CD4-positive, alpha-beta T cell treated with Interleukin-6 for 4 hours (primary cell): Measurements from ENCODE around the gene RAB6C.
"Not testable (repeated sequence)": the region's sequence is repeated elsewhere in the genome, so short reads cannot be mapped to it uniquely, and the experiment has no call there.

ENCODE experiments used
- DNase-seq: peaks from one replicate; pipeline ENCODE4 v3.0.0-alpha.2; 2020; ENCODE audit warnings: mixed read lengths

Gene RAB6C

GRCh38 chr2:129979629-129980155 lies at the start of gene RAB6C:
TSS of gene RAB6C (plus strand) at chr2:129979666. CDS start at chr2:129980116, 450 bp downstream.
- not testable (repeated sequence) for DNase-seq

GRCh38 chr2:129930451-129930850 lies 49.0 kb upstream of the RAB6C start:
- DNase-seq: no peak

GRCh38 chr2:129933387-129933786 lies 46.1 kb upstream of the RAB6C start:
- DNase-seq: not testable (repeated sequence)

GRCh38 chr2:129934044-129934822 lies 45.2 kb upstream of the RAB6C start:
- DNase-seq: no peak

- DNase-seq: no peak
These were observed 44.3 kb upstream of the RAB6C start for GRCh38 chr2:129935118-129935517.

GRCh38 chr2:129936334-129936934 lies 43.0 kb upstream of the RAB6C start:
- DNase-seq: peak; percentile 59

GRCh38 chr2:129938850-129939471 lies 40.5 kb upstream of the RAB6C start:
- DNase-seq: not testable (repeated sequence)

GRCh38 chr2:129943456-129943855 lies 36.0 kb upstream of the RAB6C start:
- DNase-seq: not testable (repeated sequence)

- DNase-seq: no peak
These were observed 33.9 kb upstream of the RAB6C start for GRCh38 chr2:129945557-129945956.

GRCh38 chr2:129947712-129948111 lies 31.8 kb upstream of the RAB6C start:
- DNase-seq: not testable (repeated sequence)

- not testable (repeated sequence) for DNase-seq
These were observed 23.3 kb upstream of the RAB6C start for GRCh38 chr2:129956171-129956570.

- no peak for DNase-seq
These were observed 21.6 kb upstream of the RAB6C start for GRCh38 chr2:129957891-129958290.

GRCh38 chr2:129958736-129959135 lies 20.7 kb upstream of the RAB6C start:
- not testable (repeated sequence) for DNase-seq

- not testable (repeated sequence) for DNase-seq
These were observed 10.9 kb upstream of the RAB6C start for GRCh38 chr2:129968605-129969004.

GRCh38 chr2:129975016-129975774 lies 4.3 kb upstream of the RAB6C start:
- DNase-seq: no peak

GRCh38 chr2:129976969-129977368 lies 2.5 kb upstream of the RAB6C start:
- not testable (repeated sequence) for DNase-seq

- no peak for DNase-seq
These were observed 1.5 kb upstream of the RAB6C start for GRCh38 chr2:129977986-129978385.

- not testable (repeated sequence) for DNase-seq
These were observed 780 bp downstream of the RAB6C start for GRCh38 chr2:129980246-129980645.

- DNase-seq: not testable (repeated sequence)
These were observed 2.2 kb downstream of the RAB6C start for GRCh38 chr2:129981689-129982088.

- DNase-seq: no peak
These were observed 5.0 kb downstream of the RAB6C start for GRCh38 chr2:129984426-129984825.

GRCh38 chr2:129992415-129993006 lies 13.0 kb downstream of the RAB6C start:
- not testable (repeated sequence) for DNase-seq

GRCh38 chr2:129993151-129993550 lies 13.7 kb downstream of the RAB6C start:
- not testable (repeated sequence) for DNase-seq
